IMR-90 (cell line): ENCODE data around the gene HCN2.

Experiments
- CEBPB ChIP-seq: IDR thresholded peaks from 2 replicates; pipeline ENCODE4 v1.6.1; 2012; ENCODE audit warnings: low read depth, low read length, improper control_type of control experiment
- MAFK ChIP-seq: IDR thresholded peaks from 2 replicates; pipeline ENCODE4 v1.6.1; 2012; ENCODE audit warnings: low read depth, low read length, improper control_type of control experiment
- POLR2A ChIP-seq: IDR thresholded peaks from 2 replicates; pipeline ENCODE4 v1.6.1; 2012; ENCODE audit warnings: mild to moderate bottlenecking, low read depth, low read length
- TF ChIP-seq, protein P1 (sequence below): conservative IDR thresholded peaks from 2 replicates; pipeline ENCODE4 v1.5.1; 2012; ENCODE audit warnings: mild to moderate bottlenecking, low read depth, low read length, improper control_type of control experiment

DNA sequence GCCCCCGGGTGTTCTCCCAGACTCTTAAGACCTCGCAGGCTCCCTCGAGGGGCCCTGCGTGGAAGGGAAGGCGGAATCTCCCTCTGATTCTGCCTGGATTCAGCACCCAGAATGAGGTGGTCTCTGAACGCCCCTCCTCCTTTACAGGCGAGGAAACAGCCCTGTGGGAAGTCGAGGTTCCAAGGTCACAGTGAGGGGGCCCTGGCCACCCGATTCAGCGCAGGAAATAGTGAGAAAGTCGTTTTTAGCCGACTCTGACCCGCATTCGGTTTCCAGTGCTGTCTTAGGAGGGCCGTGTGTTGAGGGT is 16.2 kb upstream of the HCN2 start:
- TF ChIP-seq, protein P1, sequence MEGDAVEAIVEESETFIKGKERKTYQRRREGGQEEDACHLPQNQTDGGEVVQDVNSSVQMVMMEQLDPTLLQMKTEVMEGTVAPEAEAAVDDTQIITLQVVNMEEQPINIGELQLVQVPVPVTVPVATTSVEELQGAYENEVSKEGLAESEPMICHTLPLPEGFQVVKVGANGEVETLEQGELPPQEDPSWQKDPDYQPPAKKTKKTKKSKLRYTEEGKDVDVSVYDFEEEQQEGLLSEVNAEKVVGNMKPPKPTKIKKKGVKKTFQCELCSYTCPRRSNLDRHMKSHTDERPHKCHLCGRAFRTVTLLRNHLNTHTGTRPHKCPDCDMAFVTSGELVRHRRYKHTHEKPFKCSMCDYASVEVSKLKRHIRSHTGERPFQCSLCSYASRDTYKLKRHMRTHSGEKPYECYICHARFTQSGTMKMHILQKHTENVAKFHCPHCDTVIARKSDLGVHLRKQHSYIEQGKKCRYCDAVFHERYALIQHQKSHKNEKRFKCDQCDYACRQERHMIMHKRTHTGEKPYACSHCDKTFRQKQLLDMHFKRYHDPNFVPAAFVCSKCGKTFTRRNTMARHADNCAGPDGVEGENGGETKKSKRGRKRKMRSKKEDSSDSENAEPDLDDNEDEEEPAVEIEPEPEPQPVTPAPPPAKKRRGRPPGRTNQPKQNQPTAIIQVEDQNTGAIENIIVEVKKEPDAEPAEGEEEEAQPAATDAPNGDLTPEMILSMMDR, result no peak
- TF ChIP-seq CEBPB (no peak), MAFK (no peak), POLR2A (no peak)
